Panc1 (cell line): ENCODE results near the gene TOMM40. TPM values are rescaled to one million over a fixed set of nuclear protein-coding genes. Genes with fewer than 3 reads are reported as not detected.

Source experiments
- ATAC-seq: fragments of 200-7000 bp; cut with Tn5 transposase; 2 replicates; pipeline ENCODE4 v1.9.1; 2020; ENCODE audit warnings: mild to moderate bottlenecking, moderate library complexity
- BruUV-seq: library from RNA; stranded (reverse); fragments of 400-500 nt; replicated peaks from 2 replicates; lab custom pipeline; 2021; lab: Mats Ljungman, UMichigan
- CTCF ChIA-PET: fragments of 300-600 bp; sonication (Branson Sonifier 250); formaldehyde crosslinking; loops from one replicate; lab custom pipeline; 2022; ENCODE audit warnings: antibody characterized with exemption; lab: Charles Lee
- POLR2A ChIA-PET: fragments of 300-600 bp; sonication (Branson Sonifier 250); formaldehyde crosslinking; loops from one replicate; lab custom pipeline; 2022; ENCODE audit warnings: antibody characterized with exemption; lab: Charles Lee
- DNase-seq: peaks from one replicate; pipeline ENCODE4 v3.0.0-alpha.2; 2010; ENCODE audit warnings: low read depth, low spot score
- H3K27ac ChIP-seq: 2 replicates; pipeline ENCODE4 v1.5.1; 2011; ENCODE audit warnings: mild to moderate bottlenecking, low read length, inconsistent platforms
- H3K27me3 ChIP-seq: fragments of 200-500 bp; sonication (Bioruptor generic); 2 replicates; pipeline ENCODE4 v1.6.0; 2014; ENCODE audit warnings: low read length, inconsistent platforms; ENCODE audit not compliant: control insufficient read depth, insufficient read depth
- H3K36me3 ChIP-seq: fragments of 200-500 bp; sonication (Bioruptor generic); 2 replicates; pipeline ENCODE4 v1.5.1; 2014; ENCODE audit warnings: inconsistent platforms, mild to moderate bottlenecking, low read length, moderate library complexity; ENCODE audit not compliant: control insufficient read depth, insufficient read depth
- H3K4me1 ChIP-seq: 2 replicates; pipeline ENCODE4 v1.5.1; 2011; ENCODE audit warnings: inconsistent platforms, mild to moderate bottlenecking, low read length, moderate library complexity; ENCODE audit not compliant: control insufficient read depth, insufficient read depth
- H3K4me3 ChIP-seq, 2 experiments: 2 replicates each; pipeline ENCODE4 v1.5.1; 2011 to 2012; ENCODE audit warnings: low read depth in 2 of 2, low read length in 2 of 2, mild to moderate bottlenecking in 2 of 2, inconsistent platforms in 1 of 2, moderate library complexity in 1 of 2
- H3K9me3 ChIP-seq: fragments of 200-500 bp; sonication (Bioruptor generic); 2 replicates; pipeline ENCODE4 v1.5.1; 2014; ENCODE audit warnings: low read depth, mild to moderate bottlenecking, inconsistent platforms, low read length, moderate library complexity; ENCODE audit not compliant: control insufficient read depth, insufficient read depth
- POLR2AphosphoS5 ChIP-seq: IDR thresholded peaks from 2 replicates; pipeline ENCODE4 v1.6.1; 2012; ENCODE audit warnings: mild to moderate bottlenecking, low read depth, low read length, moderate library complexity
- SIN3A ChIP-seq: IDR thresholded peaks from 2 replicates; pipeline ENCODE4 v1.6.1; 2012; ENCODE audit warnings: low read depth, mild to moderate bottlenecking, low read length, moderate library complexity, borderline replicate concordance; ENCODE audit not compliant: insufficient read depth
- TCF7L2 ChIP-seq: IDR thresholded peaks from 2 replicates; pipeline ENCODE4 v1.6.1; 2011; ENCODE audit warnings: mild to moderate bottlenecking, low read depth, low read length, inconsistent platforms
- in situ Hi-C: cut with HindIII; loops from 2 replicates; pipeline ENCODE4 v1.10.0; 2016; ENCODE audit warnings: low sequenced_read_pairs, low pct_unique_long_range_greater_than_20kb
- intact Hi-C: fragments of 100-400 bp; cut with micrococcal nuclease; formaldehyde crosslinking; loops from one replicate; pipeline ENCODE4 v1.10.0; 2022; ENCODE audit not compliant: unreplicated experiment
- total RNA-seq: library from RNA; stranded (reverse); gene quantifications from one replicate; pipeline ENCODE4 v1.2.1, GENCODE V29; 2021; ENCODE audit not compliant: unreplicated experiment
- TF ChIP-seq, protein P1 (sequence below): fragments of 450-650 bp; IDR thresholded peaks from 2 replicates; pipeline ENCODE4 v1.5.1; 2017; ENCODE audit warnings: mild to moderate bottlenecking
- TF ChIP-seq, protein P2 (sequence below), 2 experiments: IDR thresholded peaks; 2 replicates each; pipeline ENCODE4 v1.6.1; 2011 to 2012; ENCODE audit warnings: low read depth in 2 of 2, control low read depth in 1 of 2, low read length in 1 of 2, mild to moderate bottlenecking in 1 of 2, moderate library complexity in 1 of 2; ENCODE audit not compliant: insufficient read depth in 1 of 2

The TOMM40 gene
- total RNA-seq, 1 experiment from 2014 or later = 147 TPM

DNA sequence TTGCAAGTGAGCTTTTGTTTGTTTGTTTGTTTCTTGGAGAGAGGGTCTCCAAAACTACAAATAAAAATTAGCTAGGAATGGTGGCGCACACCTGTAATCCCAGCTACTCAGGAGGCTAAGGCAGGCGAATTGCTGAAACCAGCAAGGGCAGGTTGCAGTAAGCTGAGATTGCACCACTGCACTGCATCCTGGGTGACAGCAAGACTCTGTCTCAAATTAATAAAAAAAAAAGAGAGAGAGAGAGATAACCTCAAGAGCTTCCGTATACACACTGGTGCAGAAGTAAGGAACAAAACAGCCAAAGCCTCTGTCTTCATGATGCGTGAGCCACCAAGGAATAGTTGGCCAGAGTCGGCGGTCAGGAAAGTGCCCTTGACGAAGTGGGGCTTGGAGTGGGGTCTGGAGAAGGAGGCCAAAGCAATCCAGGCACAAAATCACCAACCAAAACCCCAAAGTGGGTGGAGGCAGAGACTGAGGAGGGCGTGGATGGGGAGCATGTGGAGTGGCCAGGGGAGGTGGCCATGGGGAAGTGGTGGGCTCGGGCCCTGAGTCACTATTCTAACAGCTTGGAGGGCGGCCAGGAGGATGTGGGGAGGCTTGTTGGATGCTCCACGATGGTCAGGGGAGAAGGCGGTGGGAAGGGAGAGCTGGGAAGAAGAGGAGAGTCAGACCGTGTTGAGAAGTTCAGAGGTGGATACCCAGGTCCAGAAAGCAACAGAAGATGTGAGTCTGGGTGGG is 21.2 kb upstream of the TOMM40 start:
- DNase-seq (no peak), ATAC-seq (no peak)
- Histone ChIP-seq H3K27ac (no peak overlapping the region), H3K36me3 (peaks cover 2% of the 10 kb centered on the region; the same call in 1 of the 2 replicates), H3K9me3 (no peaks in the 10 kb centered on the region), H3K4me3 (no peak overlapping the region), H3K4me1 (no peaks in the 10 kb centered on the region), H3K27me3 (no peaks in the 10 kb centered on the region)
- CTCF ChIA-PET = interaction anchor here (0.6 kb wide), 1 partner anchor 20 kb away, joined by 3 read pairs; no protein-coding TSS in a partner anchor
- intact Hi-C loops (no loop called here), in situ Hi-C loops (no loop called here)
- BruUV-seq = no TSS peak
- TF ChIP-seq, protein P1, sequence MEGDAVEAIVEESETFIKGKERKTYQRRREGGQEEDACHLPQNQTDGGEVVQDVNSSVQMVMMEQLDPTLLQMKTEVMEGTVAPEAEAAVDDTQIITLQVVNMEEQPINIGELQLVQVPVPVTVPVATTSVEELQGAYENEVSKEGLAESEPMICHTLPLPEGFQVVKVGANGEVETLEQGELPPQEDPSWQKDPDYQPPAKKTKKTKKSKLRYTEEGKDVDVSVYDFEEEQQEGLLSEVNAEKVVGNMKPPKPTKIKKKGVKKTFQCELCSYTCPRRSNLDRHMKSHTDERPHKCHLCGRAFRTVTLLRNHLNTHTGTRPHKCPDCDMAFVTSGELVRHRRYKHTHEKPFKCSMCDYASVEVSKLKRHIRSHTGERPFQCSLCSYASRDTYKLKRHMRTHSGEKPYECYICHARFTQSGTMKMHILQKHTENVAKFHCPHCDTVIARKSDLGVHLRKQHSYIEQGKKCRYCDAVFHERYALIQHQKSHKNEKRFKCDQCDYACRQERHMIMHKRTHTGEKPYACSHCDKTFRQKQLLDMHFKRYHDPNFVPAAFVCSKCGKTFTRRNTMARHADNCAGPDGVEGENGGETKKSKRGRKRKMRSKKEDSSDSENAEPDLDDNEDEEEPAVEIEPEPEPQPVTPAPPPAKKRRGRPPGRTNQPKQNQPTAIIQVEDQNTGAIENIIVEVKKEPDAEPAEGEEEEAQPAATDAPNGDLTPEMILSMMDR = no peak
- no peak for TF ChIP-seq POLR2AphosphoS5
- no peak for TF ChIP-seq SIN3A
- TF ChIP-seq TCF7L2 = no peak
- TF ChIP-seq, protein P2, sequence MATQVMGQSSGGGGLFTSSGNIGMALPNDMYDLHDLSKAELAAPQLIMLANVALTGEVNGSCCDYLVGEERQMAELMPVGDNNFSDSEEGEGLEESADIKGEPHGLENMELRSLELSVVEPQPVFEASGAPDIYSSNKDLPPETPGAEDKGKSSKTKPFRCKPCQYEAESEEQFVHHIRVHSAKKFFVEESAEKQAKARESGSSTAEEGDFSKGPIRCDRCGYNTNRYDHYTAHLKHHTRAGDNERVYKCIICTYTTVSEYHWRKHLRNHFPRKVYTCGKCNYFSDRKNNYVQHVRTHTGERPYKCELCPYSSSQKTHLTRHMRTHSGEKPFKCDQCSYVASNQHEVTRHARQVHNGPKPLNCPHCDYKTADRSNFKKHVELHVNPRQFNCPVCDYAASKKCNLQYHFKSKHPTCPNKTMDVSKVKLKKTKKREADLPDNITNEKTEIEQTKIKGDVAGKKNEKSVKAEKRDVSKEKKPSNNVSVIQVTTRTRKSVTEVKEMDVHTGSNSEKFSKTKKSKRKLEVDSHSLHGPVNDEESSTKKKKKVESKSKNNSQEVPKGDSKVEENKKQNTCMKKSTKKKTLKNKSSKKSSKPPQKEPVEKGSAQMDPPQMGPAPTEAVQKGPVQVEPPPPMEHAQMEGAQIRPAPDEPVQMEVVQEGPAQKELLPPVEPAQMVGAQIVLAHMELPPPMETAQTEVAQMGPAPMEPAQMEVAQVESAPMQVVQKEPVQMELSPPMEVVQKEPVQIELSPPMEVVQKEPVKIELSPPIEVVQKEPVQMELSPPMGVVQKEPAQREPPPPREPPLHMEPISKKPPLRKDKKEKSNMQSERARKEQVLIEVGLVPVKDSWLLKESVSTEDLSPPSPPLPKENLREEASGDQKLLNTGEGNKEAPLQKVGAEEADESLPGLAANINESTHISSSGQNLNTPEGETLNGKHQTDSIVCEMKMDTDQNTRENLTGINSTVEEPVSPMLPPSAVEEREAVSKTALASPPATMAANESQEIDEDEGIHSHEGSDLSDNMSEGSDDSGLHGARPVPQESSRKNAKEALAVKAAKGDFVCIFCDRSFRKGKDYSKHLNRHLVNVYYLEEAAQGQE (IDR thresholded peaks at IDR 0.05; ENCODE audit: insufficient read depth in 1 of 2, low read depth in 2 of 2, low read length in 1 of 2) = no peak
- POLR2A ChIA-PET = no interaction called here

DNA sequence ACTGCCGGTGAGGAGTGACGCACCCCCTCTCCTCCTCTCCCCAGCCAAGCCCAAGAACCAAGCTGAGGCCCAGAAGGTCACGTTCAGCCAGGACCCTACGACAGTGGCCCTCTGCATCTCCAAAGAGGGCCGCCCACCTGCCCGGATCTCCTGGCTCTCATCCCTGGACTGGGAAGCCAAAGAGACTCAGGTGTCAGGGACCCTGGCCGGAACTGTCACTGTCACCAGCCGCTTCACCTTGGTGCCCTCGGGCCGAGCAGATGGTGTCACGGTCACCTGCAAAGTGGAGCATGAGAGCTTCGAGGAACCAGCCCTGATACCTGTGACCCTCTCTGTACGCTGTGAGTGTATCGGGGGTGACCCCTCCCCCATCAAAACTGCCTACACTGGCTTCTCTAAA is 19.2 kb upstream of the TOMM40 start:
- H3K4me1 ChIP-seq = peaks cover 14% of the 10 kb centered on the region; the same call in 1 of the 2 replicates
- no peak for DNase-seq
- BruUV-seq = no TSS peak
- TF ChIP-seq, protein P1 = no peak
- TF ChIP-seq TCF7L2 (no peak), SIN3A (no peak), POLR2AphosphoS5 (no peak)
- TF ChIP-seq, protein P2 (IDR thresholded peaks at IDR 0.05; ENCODE audit: insufficient read depth in 1 of 2, low read depth in 2 of 2, low read length in 1 of 2) = no peak
- ATAC-seq = no peak
- H3K9me3 ChIP-seq = no peaks in the 10 kb centered on the region
- no peak overlapping the region for H3K27ac ChIP-seq
- in situ Hi-C loops (no loop called here), intact Hi-C loops (no loop called here)
- no peak overlapping the region for H3K4me3 ChIP-seq
- CTCF ChIA-PET = no interaction called here
- no peaks in the 10 kb centered on the region; the same call in 1 of the 2 replicates for H3K36me3 ChIP-seq
- POLR2A ChIA-PET = no interaction called here
- no peaks in the 10 kb centered on the region for H3K27me3 ChIP-seq
